HUES64 (cell line): ENCODE measurements around the gene HMGN4.
A peak's percentile ranks its signal among the peaks of the same experiment; 100 is the strongest.

Experiments used
- H3K27ac ChIP-seq: 2 replicates; pipeline ENCODE4 v1.7.0; 2013; ENCODE audit warnings: low read depth, low read length, inconsistent platforms
- H3K27me3 ChIP-seq: 2 replicates; pipeline ENCODE4 v1.6.1; 2013; ENCODE audit warnings: mild to moderate bottlenecking, low read length; ENCODE audit not compliant: insufficient read depth
- H3K36me3 ChIP-seq: 2 replicates; pipeline ENCODE4 v1.6.1; 2013; ENCODE audit warnings: mild to moderate bottlenecking, low read length; ENCODE audit not compliant: insufficient read depth
- H3K4me1 ChIP-seq: 2 replicates; pipeline ENCODE4 v1.6.1; 2013; ENCODE audit warnings: mild to moderate bottlenecking, low read length, moderate library complexity; ENCODE audit not compliant: insufficient read depth
- H3K4me3 ChIP-seq: 2 replicates; pipeline ENCODE4 v1.5.1; 2013; ENCODE audit warnings: mild to moderate bottlenecking, low read length, moderate library complexity
- H3K9ac ChIP-seq: 2 replicates; pipeline ENCODE4 v1.6.1; 2013; ENCODE audit warnings: mild to moderate bottlenecking, low read depth, low read length
- H3K9me3 ChIP-seq: 2 replicates; pipeline ENCODE4 v1.6.1; 2013; ENCODE audit warnings: low read depth, low read length; ENCODE audit not compliant: insufficient read depth
- WGBS: fragments of 150-250, 120-280 bp; methylation state at CpG from one replicate; pipeline ENCODE4 v1.1.7; 2013; ENCODE audit warnings: missing lambda C conversion rate; 5-methylcytosine and 5-hydroxymethylcytosine counted together

Gene HMGN4

DNA sequence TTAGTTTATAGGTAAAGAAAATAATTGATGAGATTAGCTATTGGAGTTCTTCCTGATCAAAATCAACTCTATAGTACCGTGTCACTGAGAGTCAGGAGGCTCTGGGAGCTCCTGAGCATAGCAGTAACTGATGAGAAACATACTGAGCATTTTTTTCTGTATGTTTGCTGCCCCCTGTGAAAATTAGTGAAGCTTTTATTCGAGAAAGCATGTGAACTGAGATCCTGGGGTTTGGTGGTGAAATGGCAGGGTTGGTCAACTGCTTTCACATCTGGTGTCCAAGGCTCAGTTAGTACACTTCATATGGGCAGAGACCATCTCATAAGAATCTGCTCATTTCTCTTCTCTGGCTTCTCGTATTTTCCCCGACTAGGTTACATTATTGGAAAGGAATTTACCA, 54.5 kb downstream of the HMGN4 start:
- Histone ChIP-seq H3K27me3 (no peaks in the 10 kb centered on the region; the same call in 1 of the 2 replicates), H3K27ac (no peak overlapping the region), H3K36me3 (no peaks in the 10 kb centered on the region), H3K4me3 (no peak overlapping the region), H3K9me3 (no peaks in the 10 kb centered on the region), H3K9ac (no peak overlapping the region), H3K4me1 (0 out of 2 replicates have a peak, but pooled peaks cover under 1% of the 10 kb centered on the region)
- 56% methylated on average over 3 of the region's 4 CpGs for WGBS

DNA sequence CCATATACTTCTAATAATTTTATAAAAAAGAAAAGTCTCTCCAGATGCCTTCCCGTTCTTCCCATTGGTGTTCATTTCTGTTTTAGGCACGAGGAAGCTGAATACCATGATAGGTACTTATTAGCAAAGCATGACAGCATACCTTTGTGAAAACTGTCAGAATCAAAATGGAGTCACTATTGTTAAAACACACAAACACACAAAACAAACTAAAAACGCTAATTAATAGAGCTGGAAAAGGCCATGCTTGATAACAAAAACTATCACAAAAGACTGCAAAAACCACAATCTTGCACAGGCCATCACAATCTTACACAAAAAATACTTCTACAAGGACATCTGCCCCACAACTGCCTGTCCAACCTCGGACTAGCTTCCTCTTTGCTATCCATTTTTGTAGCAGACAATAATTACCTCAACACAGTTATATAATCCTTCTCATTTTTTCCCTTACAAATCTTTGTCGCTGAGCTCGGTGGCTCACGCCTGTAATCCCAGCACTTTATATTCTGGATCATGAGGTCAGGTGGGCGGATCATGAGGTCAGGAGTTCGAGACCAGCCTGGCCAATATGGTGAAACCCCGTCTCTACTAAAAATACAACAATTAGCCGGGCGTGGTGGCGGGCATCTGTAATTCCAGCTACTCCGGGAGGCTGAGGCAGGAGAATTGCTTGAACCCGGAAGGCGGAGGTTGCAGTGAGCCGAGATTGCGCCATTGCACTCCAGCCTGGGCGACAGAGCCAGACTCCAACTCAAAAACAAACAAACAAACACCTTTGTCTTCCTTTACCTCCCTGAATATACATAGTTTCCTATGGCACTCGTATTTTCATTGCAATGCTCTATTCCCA, 55.3 kb downstream of the HMGN4 start:
- Histone ChIP-seq H3K4me1 (0 out of 2 replicates have a peak, but pooled peaks cover 2% of the 10 kb centered on the region), H3K27ac (no peak overlapping the region), H3K4me3 (peak overlapping the region; percentile 87), H3K36me3 (peaks cover 5% of the 10 kb centered on the region), H3K27me3 (no peaks in the 10 kb centered on the region; the same call in 1 of the 2 replicates), H3K9me3 (no peaks in the 10 kb centered on the region), H3K9ac (no peak overlapping the region)
- WGBS: 60% methylated on average over 20 of the region's 20 CpGs

DNA sequence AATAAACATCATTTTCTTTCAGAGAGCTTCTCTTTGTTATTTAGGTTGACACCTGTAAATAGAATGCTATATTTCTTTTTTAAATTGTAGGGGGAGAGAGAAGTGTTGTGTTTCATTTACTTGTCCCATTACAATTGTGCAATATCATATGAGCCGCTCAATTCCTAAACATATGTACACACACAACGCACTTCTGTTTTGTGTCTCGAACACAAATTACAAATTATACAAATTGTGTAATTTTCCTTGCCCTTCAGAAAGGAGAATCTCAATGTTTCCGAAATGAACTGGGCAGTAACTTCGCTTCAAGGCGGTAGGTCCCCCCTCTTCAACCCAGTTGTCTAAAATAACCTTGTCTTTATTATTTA, 55.9 kb downstream of the HMGN4 start:
- Histone ChIP-seq H3K4me1 (0 out of 2 replicates have a peak, but pooled peaks cover 2% of the 10 kb centered on the region), H3K27ac (no peak overlapping the region), H3K36me3 (peaks cover 12% of the 10 kb centered on the region), H3K4me3 (peak overlapping the region; percentile 87), H3K9me3 (no peaks in the 10 kb centered on the region), H3K27me3 (no peaks in the 10 kb centered on the region; the same call in 1 of the 2 replicates), H3K9ac (no peak overlapping the region)
- 67% methylated on average over 6 of the region's 6 CpGs for WGBS

DNA sequence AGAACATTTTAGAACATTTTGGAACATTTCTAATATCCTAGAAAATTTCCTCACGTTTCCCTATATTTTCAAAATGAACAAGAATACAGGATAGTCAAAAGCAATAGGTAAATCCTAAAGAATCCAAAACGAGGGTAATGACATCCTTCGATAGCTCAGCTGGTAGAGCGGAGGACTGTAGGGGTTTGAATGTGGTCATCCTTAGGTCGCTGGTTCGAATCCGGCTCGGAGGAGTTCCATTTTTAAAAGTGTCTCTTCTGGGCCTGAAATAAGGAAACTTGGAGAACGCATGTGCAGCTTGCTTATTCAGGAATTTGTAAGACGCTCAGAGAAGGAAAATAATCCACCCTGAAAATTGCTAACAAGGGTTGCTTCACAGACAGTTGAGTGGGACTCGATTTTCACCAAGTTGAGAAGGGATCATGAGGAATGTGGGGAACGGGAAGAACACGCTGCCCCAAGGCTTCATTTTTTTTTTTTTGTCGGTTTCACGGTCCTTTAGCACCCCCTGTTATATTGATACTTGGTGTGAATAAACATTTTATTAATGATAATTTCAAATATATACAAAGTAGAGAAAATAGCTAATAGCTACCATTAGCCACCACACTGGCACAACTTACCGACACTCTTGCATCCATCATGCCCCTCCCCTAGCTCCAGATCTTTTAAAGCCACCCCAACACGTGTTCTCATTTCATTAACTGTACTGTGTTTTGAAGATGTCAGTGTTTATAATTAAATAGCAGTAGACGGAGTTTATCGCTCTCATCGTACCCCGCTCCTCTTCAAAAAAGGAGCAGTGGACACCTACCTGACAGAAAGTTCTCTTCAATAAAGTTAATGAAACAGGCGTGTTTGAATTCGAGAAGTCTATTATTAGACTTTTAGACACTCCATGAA, 56.8 kb downstream of the HMGN4 start:
- peak overlapping the region; percentile 87 for H3K4me3 ChIP-seq
- 0 out of 2 replicates have a peak, but pooled peaks cover 2% of the 10 kb centered on the region for H3K4me1 ChIP-seq
- no peak overlapping the region for H3K27ac ChIP-seq
- H3K9ac ChIP-seq: no peak overlapping the region
- peaks cover 20% of the 10 kb centered on the region for H3K36me3 ChIP-seq
- H3K9me3 ChIP-seq: no peaks in the 10 kb centered on the region
- no peaks in the 10 kb centered on the region; the same call in 1 of the 2 replicates for H3K27me3 ChIP-seq
- WGBS: 11% methylated on average over 18 of the region's 23 CpGs

DNA sequence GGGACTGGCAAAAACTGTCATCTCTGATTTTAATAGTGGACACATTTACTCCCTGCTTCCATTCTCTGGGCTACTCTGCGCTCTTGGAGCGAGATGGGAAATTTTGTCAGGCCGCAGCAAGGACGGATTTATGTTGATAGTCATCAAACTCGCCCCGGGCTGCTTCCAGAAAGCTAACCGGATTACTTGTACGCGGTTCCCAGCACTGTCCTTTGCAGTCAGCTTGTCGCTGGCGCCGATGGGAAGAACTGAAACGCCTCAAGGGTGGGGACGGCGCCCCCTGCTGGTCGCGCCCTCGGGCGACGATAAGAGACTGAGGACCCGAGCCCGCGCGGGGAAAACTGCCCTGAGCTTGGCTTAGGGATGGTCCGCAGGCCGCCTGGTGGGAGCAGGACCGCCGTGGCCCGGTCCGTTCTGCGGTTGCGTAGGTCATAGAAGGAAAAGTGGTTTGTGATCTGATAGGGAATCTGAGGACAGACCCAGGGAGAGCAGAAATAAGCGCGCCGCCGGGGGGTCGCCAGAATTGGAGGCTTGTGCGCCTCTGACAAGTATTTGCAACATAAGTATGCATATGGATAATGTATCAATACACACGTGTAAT, 57.6 kb downstream of the HMGN4 start:
- WGBS: 2% methylated on average over 37 of the region's 39 CpGs
- Histone ChIP-seq H3K9me3 (no peaks in the 10 kb centered on the region), H3K36me3 (peaks cover 21% of the 10 kb centered on the region), H3K9ac (no peak overlapping the region), H3K27ac (no peak overlapping the region), H3K4me1 (0 out of 2 replicates have a peak, but pooled peaks cover 2% of the 10 kb centered on the region), H3K4me3 (peak overlapping the region; percentile 87), H3K27me3 (no peaks in the 10 kb centered on the region; the same call in 1 of the 2 replicates)
